DMS 273 (cell line): ENCODE measurements around the gene PSEN1.

ENCODE experiments used
- DNase-seq: peaks from one replicate; lab custom pipeline; 2025; ENCODE audit not compliant: unreplicated experiment; lab: John Stamatoyannopoulos, UW

Gene PSEN1

GRCh38 chr14:73136387-73137225 is at the start of gene PSEN1:
PSEN1 (plus strand) TSS chr14:73136507; CDS start chr14:73148020, 11,513 bp downstream.
- DNase-seq: peak; percentile 97

- no peak for DNase-seq
These were observed 45.3 kb upstream of the PSEN1 start for GRCh38 chr14:73091044-73091443.

GRCh38 chr14:73097421-73097820 is 38.9 kb upstream of the PSEN1 start:
- DNase-seq: no peak

DNA sequence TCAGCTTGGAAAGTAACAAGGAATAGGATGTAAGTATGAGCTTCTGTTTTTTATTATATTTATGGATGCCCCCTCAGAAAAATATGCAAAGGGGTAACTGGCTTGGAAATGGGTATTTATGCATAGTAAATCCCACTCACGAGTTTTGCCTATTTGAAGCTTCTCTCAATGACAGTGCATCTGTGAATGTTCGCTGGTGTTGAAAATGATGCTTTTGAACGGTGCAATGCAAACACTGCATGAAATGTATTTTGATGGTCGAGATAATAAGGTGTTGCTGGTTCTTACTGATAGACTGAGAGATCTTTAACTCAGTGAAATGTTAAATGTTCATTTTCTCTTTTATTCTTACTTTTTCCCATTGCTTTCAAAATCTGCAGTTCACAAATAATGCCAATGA is 36.0 kb upstream of the PSEN1 start:
- no peak for DNase-seq

DNA sequence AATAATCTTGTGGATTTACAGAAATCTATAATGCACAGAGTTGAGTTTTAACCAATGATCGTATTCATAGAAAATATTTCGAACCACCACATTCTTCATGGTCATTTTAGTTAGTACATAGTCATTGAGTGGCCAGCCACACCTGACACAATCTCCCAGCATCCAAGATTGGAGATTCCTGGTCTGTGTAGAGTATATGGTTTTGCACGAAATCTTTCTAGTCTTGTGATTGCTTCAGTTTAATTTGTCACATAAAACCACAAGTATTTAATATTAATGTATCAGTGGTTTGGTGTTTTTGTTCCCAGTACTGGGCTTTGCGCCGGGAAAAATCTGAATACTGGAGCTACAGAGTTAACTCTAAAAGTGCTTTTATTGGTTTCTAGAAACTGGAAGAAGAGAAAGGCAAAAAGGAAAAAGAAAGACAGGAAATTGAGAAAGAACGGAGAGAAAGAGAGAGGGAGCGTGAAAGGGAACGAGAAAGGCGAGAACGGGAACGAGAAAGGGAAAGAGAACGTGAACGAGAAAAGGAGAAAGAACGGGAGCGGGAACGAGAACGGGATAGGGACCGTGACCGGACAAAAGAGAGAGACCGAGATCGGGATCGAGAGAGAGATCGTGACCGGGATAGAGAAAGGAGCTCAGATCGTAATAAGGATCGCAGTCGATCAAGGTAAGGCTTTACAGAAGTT is 33.4 kb upstream of the PSEN1 start:
- DNase-seq: no peak

DNA sequence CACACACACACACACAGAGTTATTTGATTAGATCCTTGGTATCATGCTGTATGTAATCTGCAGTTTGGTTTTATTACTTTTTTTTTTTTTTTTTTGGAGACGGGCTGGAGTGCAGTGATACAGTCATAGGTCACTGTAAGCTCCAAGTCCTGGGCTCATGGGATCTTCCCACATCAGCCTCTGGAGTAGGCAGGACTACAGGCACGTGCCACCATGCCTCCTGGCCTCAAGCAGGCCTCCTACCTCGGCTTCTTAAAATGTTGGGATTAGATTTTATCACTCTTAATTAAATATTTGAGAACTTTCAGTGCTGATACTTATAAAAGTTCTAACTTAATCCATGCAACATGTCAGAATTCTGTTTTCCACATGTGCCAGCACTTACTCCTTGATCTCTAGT is 31.3 kb upstream of the PSEN1 start:
- no peak for DNase-seq

- no peak for DNase-seq
These were observed 30.6 kb upstream of the PSEN1 start for GRCh38 chr14:73105727-73106126.

DNA sequence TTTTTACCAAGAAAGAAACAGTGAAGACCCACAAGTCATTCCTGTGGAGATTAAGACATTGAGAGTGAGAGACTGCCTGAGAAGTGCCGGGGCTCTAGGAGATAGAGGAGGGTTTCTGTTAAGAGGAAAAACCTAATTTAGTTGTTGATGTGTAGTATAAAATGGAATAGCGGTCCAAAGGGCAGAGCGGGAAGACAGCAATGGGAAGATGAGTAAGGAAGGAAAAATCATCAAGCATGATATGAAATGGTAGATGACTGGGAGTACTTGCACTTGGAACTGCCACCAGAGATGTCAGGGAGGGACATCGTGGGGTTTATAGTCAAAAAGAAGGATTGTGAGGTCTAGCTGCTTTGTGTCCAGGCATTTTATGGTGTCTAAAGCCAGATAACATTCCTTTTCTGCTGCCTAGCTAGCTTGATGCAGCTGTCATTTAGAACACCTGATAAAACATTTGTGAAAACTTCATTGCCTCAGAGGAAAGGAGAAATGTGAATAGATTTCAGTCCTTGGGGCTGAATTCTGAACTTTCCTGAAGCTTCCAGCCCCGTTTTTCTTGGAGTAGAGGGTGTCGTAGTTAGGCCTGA is 20.1 kb upstream of the PSEN1 start:
- no peak for DNase-seq

DNA sequence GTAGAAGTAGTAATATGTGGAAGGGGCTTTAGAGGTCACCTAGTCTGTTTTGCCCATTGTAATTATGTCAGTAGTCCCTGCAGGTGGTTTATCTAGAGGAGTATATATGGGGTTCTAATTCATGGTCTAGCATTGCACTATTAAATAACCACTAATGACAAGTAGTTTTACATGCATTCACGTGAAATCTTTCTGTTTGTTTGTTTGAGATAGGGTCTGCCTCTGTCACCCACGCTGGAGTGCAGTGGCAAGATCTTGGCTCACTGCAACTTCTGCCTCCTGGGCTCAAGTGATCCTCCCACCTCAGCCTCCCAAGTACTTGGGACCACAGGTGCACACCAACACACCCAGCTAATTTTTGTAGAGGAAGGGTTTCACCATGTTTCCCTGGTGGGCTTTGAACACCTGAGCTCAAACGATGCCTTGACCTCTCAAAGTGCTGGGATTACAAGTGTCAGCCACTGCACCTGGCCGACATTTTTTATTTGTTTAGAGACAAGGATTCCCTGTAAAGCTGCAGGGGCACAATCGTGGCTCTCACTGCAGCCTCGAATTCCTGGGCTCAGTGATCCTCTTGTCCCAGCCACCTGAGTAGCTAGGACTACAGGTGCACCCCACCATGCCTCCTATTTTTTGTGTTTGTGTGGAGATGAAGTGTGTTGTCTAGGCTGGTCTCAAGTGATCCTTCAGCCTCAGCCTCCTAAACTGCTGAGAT is 12.0 kb upstream of the PSEN1 start:
- DNase-seq: no peak

GRCh38 chr14:73125169-73125588 is 11.1 kb upstream of the PSEN1 start:
- no peak for DNase-seq

GRCh38 chr14:73125746-73126145 is 10.6 kb upstream of the PSEN1 start:
- DNase-seq: no peak

DNA sequence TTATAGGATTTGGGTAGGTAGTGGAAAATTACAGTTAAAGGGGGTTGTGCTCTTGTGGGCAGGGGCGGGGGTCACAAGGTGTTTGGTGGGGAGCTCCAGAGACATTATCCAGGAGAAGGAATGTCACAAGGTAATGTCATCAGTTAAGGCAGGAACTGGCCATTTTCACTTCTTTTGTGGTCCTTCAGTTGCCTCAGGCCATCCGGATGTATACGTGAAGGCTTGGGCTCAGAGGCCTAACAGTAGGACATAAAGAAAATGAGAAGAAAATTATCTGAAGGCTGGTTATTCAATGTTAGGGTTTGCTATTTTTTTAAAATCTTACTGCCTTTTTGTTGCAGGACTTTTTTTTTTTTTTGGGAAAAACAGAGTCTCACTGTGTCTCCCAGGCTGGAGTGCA is 2.5 kb upstream of the PSEN1 start:
- peak; percentile 25 for DNase-seq

DNA sequence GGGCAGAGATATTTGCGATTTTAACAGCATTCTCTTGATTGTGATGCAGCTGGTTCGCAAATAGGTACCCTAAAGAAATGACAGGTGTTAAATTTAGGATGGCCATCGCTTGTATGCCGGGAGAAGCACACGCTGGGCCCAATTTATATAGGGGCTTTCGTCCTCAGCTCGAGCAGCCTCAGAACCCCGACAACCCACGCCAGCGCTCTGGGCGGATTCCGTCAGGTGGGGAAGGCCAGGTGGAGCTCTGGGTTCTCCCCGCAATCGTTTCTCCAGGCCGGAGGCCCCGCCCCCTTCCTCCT is 271 bp upstream of the PSEN1 start:
- DNase-seq: no peak

GRCh38 chr14:73140811-73141323 is 4.6 kb downstream of the PSEN1 start:
- no peak for DNase-seq

GRCh38 chr14:73142216-73142615 is 5.9 kb downstream of the PSEN1 start:
- DNase-seq: no peak

DNA sequence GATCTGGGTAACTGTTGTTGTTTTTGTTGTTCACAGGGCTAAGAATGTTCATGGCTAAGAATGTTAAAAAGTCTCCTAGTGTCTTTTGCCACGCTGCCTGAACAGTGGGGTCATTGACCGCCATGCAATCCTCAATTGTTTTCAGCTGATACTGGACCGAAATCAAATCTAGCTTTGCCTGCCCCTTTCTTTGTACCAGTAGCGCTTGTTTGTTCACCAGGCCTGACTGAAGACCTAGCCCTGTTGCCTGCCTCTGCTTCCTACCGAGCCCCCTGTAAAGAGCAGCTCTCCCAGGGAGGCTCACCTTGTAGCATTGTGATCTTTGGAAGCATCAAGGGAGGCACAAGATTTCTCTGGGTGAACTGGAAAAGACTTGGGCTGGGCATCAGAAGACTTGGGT is 6.7 kb downstream of the PSEN1 start:
- DNase-seq: no peak

DNA sequence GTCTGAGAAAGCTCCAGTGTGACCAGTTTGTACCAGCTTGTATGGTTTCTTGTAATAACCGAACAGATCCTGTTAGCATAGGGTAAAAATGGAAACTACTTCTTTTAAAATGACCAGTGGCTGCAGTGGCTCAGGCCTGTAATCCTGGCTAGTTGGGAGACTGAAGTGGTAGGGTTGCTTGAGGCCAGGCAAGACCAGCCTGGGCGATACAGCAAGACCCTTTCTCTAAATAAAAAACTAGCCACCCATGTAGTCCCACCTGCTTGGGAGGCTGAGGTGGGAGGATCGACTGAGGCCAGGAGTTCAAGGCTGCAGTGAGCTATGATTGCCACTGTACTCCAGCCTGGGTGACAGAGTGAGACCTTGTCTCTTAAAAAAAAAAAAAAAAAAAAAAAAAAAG is 7.3 kb downstream of the PSEN1 start:
- no peak for DNase-seq

DNA sequence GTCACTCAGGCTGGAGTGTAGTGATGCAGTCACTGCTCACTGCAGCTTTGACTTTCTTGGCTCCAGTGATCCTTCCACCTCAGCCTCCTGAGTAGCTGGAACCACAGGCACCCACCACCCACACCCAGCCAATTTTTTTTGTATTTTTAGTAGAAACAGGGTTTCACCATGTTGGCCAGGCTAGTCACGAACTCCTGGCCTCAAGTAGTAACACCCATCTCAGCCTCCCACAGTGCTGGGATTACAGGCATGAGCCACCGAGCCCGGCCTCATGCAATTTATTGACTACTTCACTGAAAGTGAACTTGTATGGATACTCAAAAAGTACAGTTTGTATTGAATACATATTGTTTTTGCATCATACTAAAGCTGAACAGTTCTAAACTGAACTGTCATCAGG is 9.1 kb downstream of the PSEN1 start:
- no peak for DNase-seq

- peak; percentile 9 for DNase-seq
These were observed 9.8 kb downstream of the PSEN1 start for GRCh38 chr14:73146111-73146510.

DNA sequence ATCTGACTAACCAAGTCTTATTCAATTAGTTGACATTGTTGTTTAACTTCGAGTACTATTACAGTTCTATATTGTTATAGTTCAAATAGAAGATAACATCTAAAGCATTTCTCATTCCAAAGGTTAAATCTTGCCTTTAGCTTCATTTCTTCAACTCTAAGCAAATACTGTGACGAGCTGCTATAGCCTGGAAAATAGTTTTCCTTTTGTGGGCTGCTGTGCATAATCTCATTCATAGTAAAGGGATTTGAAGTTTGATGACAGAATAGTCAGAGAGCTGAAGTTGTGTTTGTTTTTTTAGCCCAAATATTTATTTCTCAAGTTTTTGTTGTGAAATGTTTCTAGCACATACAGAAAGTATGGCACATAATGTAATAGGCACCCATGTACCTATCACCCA is 13.4 kb downstream of the PSEN1 start:
- DNase-seq: no peak

- no peak for DNase-seq
These were observed 17.0 kb downstream of the PSEN1 start for GRCh38 chr14:73153272-73153671.
